Ishikawa (cell line): ENCODE results near the gene CLMN.

Source experiments
- CREB1 ChIP-seq: IDR thresholded peaks from 2 replicates; pipeline ENCODE4 v1.6.1; 2012; ENCODE audit warnings: low read depth
- EGR1 ChIP-seq: IDR thresholded peaks from 2 replicates; pipeline ENCODE4 v1.6.1; 2012
- EP300 ChIP-seq: IDR thresholded peaks from 2 replicates; pipeline ENCODE4 v1.6.1; 2012; ENCODE audit warnings: borderline replicate concordance
- FOXM1 ChIP-seq: IDR thresholded peaks from 2 replicates; pipeline ENCODE4 v1.6.1; 2012; ENCODE audit warnings: low read depth, borderline replicate concordance
- MAX ChIP-seq: IDR thresholded peaks from 2 replicates; pipeline ENCODE4 v1.6.1; 2012
- NFIC ChIP-seq: IDR thresholded peaks from 2 replicates; pipeline ENCODE4 v1.6.1; 2012
- RAD21 ChIP-seq: IDR thresholded peaks from 2 replicates; pipeline ENCODE4 v1.6.1; 2012; ENCODE audit warnings: low read depth
- TAF1 ChIP-seq: IDR thresholded peaks from 2 replicates; pipeline ENCODE4 v1.6.1; 2012; ENCODE audit warnings: low read depth, mild to moderate bottlenecking
- TF ChIP-seq, protein P1 (sequence below): IDR thresholded peaks from 2 replicates; pipeline ENCODE4 v1.6.1; 2012; ENCODE audit warnings: low read depth, mild to moderate bottlenecking

GRCh38 chr14:95308073-95308472 lies 11.6 kb downstream of the CLMN start:
- TF ChIP-seq EP300: no peak
- TF ChIP-seq TAF1: no peak
- no peak for TF ChIP-seq FOXM1
- TF ChIP-seq, protein P1, sequence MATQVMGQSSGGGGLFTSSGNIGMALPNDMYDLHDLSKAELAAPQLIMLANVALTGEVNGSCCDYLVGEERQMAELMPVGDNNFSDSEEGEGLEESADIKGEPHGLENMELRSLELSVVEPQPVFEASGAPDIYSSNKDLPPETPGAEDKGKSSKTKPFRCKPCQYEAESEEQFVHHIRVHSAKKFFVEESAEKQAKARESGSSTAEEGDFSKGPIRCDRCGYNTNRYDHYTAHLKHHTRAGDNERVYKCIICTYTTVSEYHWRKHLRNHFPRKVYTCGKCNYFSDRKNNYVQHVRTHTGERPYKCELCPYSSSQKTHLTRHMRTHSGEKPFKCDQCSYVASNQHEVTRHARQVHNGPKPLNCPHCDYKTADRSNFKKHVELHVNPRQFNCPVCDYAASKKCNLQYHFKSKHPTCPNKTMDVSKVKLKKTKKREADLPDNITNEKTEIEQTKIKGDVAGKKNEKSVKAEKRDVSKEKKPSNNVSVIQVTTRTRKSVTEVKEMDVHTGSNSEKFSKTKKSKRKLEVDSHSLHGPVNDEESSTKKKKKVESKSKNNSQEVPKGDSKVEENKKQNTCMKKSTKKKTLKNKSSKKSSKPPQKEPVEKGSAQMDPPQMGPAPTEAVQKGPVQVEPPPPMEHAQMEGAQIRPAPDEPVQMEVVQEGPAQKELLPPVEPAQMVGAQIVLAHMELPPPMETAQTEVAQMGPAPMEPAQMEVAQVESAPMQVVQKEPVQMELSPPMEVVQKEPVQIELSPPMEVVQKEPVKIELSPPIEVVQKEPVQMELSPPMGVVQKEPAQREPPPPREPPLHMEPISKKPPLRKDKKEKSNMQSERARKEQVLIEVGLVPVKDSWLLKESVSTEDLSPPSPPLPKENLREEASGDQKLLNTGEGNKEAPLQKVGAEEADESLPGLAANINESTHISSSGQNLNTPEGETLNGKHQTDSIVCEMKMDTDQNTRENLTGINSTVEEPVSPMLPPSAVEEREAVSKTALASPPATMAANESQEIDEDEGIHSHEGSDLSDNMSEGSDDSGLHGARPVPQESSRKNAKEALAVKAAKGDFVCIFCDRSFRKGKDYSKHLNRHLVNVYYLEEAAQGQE: no peak
- TF ChIP-seq NFIC: no peak
- TF ChIP-seq MAX: no peak
- no peak for TF ChIP-seq RAD21
- no peak for TF ChIP-seq CREB1
- TF ChIP-seq EGR1: no peak
